Muscle of back (tissue), 13 donors: ENCODE measurements around the gene ZNF716. TPM values are rescaled to one million over a fixed set of nuclear protein-coding genes. Genes with fewer than 3 reads are reported as not detected.
"Not testable (repeated sequence)": the region's sequence is repeated elsewhere in the genome, so short reads cannot be mapped to it uniquely, and the experiment has no call there.

Experiments used
- DNase-seq, 3 donors: peaks; one replicate each; pipeline versions ENCODE4 v3.0.0 to v3.0.0-alpha.2; 2013
- long read RNA-seq, 9 donors: transcript quantifications; one replicate each; lab custom pipeline, GENCODE V29; 2026
- polyA plus RNA-seq, 10 donors: library from polyadenylated mRNA; unstranded; fragments of 120-200 nt; gene quantifications; one replicate each; pipeline ENCODE4 v1.2.1, GENCODE V29; 2013; ENCODE audit not compliant: insufficient read length in 10 of 10

The ZNF716 gene
- under 1 TPM in 2 of 10 donors, not detected in 8; 0.04 to 0.05 TPM for polyA plus RNA-seq
- long read RNA-seq, donor 1 = 0 reads
- long read RNA-seq, donor 2 = 0 reads
- long read RNA-seq, donor 3 = 0 reads
- long read RNA-seq, donor 4 = 0 reads
- long read RNA-seq, donor 5 = 0 reads
- long read RNA-seq, donor 6 = 0 reads
- long read RNA-seq, donor 7 = 0 reads
- long read RNA-seq, donor 8 = 0 reads
- long read RNA-seq, donor 9 = 0 reads

DNA sequence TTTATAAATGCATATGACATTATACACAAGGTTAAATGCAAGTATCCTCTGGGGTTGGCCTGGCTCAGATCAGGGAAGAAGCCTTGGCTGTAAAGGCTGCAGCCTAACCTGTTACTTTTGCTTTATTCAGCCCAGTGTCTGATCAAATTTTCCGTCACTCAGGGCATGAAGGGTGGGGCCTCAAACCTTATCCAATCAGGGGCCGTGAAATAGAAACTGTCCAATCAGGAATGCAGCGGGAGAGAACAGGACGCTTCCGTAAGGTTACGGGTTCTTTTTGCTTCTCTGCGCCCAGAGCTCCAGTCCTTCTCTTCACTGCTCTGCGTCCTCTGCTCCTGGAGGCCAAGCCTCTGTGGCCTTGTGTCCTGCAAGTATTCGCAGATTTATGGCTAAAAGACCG, at the start of gene ZNF716:
TSS of gene ZNF716 (plus strand) at position 274 of the 400 bp plus-strand sequence. CDS start at position 386, 112 bp downstream.
- DNase-seq = no peak

DNA sequence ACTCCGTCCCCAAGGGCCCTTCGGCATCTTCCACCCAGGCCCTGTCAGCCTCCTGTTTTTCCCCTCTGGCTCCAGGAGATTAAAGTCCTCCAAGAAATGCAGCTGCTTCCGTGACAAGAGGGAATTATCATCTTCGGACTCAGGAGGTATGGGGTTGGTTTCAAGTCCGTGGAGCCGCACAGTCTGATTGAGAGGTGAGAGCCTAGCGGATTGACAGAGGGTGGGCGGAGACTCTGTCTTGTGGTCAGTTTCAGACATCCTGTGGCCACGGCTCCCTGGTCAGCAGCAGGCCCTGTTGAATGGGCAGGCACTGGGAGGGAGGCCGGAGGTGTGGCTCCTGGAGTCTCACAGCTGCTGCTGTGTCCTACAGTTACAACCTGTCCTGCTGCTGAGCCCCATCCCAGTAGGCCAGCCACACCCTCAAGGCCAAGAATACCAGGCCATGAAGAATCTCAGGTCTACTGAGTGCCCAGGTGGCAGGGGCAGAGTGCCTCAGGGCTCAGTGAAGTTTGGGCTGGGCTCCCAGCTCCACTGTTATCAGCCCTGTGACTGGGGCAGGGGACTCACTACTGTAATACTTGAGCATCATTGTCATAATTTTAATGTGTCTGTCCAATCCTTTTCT, 49.3 kb upstream of the ZNF716 start:
- DNase-seq = no peak

DNA sequence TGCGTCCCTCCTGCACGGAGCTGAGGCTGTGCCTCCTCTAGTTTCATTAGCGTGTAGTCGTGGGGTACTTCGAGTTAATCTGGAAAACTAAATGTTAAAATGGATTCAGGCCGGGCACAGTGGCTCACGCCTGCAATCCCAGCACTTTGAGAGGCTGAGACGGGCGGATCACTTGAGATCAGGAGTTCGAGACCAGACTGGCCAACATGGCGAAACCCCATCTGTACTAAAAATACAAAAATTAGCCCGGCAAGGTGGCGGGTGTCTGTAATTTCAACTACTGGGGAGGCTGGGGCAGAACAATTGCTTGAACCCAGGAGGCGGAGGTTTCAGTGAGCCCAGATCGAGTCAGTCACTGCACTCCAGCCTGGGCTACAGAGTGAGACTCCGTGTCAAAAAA, 46.9 kb upstream of the ZNF716 start:
- DNase-seq = not testable (repeated sequence)

DNA sequence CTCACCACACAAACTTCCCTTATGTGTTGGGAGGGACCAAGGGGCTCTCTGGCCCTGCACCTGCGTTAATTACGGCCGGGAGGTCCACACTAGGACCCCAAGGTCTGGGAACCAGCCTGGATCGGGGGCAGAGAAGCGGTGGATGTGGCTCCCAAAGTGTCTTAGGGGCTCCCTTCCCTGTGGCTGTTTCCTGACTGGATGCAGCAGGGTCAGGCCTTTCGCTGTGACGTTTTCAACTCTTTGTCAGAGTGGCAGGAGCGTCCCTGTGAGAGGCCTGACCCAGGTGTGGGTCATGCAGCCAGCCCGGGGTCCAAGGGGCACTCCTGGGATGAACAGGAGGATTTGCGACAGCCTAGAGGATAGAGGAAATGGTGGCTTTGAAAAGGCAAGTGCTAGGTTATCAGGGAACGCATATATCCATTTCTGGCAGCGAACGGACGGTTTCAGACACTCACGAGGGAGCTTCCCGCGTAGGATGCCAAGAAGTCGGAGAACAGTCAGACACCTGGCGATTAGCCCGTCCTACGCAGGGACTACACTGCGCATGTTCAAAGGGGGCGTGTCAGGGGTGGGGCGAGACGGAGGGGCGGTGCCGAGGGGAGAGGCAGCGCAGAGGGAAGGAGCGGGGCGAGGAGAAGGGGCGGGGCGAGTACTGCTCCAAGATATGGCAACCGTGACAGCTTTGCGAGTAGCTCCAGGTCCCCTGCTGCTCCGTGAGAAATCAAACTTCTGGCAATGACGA, 46.2 kb upstream of the ZNF716 start:
- no peak for DNase-seq

DNA sequence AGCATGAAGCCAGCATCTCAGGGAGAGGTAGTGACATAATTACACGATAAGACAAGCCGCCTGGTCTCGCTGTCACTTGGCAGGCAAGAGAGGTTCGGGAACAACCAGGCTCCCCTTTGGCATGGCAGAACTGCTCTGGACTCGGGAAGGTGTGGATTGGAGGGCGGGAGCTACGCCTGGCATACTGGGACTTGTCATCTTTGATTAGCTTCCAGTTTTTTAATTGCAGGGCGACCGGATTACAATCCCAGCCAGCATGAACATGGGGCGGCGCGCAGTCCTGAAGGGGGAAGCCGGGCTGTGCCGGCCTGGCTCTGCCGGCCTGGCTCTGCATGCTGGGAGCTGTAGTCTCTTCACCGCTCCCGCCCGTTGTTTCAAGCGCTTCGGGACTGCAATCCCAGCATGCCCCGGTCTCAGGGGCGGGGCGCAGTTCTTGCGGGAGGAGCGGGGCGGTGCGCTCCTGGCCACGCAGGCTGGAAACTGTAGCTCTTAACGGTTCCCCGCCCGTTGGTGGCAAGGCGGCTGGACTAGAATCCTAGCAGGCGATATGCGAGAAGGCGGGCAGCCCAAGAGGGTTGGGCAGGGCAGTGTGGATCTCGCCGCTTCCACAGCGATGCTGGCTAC, 45.5 kb upstream of the ZNF716 start:
- DNase-seq = no peak

DNA sequence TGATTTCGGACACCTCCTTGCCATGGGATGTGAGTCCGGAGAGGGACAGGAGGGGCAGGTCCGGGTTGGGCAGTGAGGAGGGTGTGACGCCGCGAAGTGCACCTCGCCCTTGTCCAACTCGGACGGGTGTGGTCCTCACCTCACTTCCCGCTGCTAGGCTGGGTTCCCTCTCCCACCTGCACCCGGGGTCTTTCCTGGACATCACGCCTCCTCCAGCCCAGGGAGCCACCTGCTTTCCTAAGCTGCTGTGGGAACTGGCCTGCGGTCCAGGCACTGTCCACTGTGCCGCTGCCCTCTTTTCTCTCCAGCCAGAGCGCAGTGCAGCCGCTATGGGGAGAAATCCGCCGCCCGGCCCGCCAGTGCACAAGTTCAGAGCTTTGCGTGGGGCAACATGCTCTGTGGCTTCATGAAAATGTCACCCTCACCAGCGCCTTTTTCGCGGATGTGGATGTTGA, 45.0 kb upstream of the ZNF716 start:
- no peak for DNase-seq

DNA sequence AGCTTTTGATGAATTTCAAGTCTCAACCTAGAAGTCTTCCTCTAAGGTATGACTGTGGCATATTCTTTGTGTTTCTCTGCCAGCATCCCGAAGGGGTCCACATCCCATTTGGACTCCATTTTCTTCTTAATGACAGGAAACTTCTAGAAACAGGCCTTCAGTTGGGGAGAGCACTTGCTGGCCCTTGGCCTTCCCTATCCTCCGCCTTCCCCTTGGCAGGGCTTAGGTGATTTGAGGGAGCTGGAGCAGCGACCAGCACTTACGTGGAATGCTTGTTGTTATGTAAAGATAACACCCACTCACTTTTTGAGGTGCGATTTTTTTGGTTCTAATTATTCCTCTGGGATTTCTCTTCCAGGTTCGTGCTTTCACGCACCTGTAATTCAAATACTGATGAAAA, 42.9 kb upstream of the ZNF716 start:
- no peak for DNase-seq

DNA sequence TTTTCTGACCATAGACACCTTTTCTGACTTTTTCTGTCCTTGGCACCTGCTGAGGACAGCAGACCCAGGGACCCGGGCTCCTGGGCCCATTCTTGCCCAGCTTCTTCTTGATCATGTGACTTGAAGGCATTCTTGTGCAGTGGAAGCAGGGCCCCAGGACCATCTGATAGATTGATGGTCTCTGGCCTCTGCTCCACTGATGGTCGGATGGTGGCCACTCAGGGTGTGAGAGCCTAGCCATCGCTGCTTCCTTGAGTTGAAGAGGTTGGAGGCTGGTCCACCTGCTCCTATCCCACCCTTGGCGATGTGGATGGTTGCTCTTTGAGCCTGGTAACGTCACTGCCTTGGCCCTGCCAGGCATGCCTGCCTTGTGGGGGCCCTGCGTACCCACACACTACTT, 37.8 kb upstream of the ZNF716 start:
- DNase-seq = no peak

DNA sequence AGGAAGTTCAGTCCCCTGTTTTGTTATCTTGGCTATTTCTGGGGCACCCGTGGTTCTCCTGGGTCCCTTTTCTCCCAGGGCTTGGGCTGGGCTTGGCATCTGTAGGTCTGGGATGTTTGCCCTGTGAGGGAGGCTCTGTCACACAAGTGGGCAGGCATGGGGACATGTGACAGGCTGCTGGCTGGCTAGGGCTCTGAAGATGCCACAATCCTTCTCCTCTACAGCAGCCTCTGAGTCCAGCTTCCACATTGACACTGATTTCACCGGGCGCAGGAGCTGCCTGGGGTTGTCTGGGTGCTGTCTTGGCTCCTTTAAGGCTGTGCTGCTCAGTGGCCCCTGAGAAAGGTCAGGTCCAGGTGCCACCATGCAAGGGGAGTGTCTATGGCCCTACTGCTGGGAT, 37.4 kb upstream of the ZNF716 start:
- DNase-seq = no peak

DNA sequence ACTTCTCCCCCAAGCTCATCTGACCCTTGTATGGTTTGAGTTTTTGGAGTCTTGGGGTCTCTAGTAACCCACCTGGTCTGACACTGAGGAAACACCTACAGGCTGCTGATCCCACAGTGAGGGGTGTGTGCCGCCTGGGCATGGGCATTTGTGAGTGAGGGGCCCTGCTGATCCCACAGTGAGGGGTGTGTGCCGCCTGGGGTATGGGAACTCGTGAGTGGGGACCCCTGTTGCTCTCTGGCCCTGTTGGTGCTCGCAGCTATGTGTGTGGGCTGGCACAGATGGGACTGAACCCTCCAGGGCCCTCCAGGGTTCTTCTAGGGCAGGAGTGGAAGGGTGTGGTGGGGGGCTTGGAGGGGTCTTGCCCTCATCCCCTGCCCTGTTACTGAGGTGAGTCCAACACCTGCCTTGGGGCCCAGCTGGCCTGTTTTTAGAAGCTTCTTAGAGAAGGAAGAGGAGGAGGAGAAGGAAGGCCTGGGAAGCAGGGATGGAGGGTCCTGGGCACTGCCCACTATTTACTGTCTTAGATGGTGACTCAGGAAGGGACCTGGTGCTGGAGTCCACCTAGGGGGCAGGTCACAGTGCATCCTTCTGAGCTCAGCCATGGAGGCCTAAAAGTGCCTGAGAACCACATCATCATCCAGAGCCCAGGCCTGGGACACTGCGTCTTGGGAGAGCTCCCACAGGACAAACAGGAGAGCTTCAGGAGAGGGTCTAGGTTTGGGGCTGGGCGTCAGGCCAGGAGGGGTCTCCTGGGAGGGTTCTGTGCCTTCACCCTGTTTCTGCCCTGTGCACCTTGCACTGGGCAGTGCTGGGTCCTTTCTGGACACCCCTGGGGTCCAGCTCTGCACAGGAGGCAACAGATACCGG, 36.2 kb upstream of the ZNF716 start:
- no peak for DNase-seq

DNA sequence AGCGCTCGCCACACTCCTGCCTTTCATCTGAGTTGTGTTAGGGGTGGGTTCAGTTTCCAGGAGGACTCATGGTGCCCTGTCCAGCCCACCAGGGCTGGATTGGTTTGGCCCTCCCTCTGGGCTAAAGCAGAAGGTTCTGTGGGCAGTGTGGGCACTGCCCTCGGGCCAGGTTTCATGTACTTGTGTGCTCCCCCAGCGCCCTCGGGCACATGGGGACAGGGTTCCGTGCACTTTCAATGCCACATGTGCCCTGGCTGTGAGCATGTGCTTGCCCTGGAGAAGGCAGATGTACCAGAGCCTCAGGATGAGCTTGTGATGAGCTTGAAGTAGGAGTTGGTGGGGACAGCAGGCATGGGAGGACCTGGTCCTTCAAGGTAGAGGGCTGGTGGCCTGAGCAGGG, 35.6 kb upstream of the ZNF716 start:
- DNase-seq = no peak

DNA sequence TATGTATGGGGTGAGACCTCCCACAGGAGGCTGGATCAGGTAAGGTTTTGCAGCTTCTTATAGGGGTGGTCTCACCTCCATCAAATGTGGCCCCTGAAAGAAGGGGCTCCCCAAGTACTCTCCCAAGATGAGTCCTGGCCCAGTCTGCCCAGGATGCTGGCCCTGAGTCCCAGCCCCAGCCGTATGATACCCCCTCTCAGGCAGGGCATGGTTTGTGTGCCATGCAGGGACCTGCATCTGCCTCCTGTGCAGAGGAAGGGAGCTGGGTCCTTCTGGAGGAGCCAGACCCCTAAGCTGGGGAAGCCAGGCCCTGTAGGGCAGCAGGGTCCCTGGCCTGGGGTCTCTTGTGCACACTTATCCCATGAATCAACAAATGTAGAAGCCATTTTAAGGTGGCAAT, 35.1 kb upstream of the ZNF716 start:
- no peak for DNase-seq

DNA sequence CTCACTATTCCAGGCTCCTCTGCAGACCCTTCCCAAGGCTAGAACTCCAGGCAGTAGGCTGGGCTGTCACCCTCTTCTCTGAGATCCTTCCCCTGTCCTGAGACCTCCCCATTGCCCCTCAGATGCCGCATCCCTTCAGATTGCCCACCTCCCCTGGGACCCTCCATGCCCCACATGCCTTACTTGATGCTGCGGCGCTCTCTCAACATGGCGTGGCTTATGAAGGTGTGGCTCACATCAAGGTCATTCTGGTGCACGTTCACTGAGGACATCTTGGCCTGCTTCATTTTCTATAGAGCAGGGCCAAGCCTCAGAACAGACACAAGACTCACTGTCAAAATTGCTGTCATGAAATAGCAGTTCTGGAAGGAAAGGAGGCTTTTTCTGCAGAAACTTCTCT, 34.7 kb upstream of the ZNF716 start:
- DNase-seq = no peak

DNA sequence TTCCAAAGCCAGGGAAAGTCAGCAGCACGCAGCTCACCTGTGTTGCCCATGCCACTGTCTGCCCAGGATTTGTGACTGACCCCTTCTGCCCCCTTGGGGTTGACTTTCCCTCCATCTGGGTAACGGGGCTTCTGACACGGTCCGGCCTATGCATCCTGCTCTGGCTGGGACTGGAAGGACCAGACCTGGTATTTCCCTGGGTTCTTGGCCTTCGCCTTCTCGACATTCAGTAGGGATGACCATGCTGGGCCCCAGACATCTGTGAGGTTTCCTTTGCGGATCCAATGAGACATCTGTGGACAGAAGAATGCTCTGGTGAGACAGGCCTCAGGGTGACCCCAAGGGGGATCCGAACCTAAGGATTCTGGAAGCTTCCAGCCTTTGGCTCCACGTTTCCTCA, 34.2 kb upstream of the ZNF716 start:
- no peak for DNase-seq

DNA sequence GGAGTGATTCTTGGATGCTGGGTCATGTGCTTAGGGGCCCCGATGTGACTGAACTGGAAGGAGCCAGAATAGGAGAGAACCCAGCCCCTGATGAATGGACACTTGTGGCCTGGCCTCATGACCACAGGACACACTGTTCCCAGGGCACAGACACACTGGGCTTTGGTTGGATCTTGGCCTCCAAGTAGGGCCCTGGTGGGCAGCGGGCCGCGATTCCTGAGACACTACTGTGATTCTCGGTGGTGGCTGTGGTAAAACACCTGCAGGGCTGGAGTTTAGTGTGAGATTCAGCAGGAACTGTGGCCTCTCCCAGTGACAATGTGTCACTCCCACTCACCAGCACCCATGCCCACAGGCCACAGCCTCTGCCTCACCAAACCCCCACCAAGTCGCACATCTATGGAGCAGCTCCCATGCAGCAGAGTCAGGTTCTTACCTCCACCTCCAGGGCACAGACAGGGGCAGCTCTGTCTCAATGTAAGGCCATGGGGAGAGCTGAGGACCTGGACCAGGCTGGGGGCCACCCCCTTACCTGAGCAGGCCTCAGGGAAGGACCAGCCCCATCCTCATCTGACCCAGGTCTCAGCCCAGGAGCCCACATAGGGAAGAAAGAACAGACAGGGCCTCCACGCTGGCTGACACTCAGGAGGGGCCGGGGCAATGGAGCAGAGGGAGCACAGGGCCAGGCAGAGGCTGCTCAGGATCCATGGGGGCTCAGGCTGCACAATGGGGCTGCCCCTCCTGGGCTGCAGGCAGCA, 33.2 kb upstream of the ZNF716 start:
- no peak for DNase-seq

DNA sequence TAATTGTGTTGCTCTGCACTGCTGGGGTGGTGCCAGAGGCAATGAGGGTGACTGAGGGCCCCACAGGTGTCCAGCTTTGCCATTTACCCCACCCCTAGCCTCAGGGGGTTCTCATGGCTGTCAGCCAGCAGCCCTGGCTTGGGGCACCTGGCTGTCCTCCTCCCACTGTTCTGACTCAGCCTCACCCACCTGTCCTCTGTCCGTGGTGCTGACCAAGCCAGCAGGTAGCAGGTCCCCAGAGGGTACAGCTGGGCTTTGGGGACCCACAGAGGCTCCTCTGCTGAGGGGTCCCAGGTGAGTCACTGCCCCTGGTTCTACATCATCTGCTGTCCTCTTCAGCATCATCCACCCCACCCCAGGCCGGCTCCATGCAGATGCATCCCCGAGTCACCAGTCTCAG, 32.2 kb upstream of the ZNF716 start:
- no peak for DNase-seq

DNA sequence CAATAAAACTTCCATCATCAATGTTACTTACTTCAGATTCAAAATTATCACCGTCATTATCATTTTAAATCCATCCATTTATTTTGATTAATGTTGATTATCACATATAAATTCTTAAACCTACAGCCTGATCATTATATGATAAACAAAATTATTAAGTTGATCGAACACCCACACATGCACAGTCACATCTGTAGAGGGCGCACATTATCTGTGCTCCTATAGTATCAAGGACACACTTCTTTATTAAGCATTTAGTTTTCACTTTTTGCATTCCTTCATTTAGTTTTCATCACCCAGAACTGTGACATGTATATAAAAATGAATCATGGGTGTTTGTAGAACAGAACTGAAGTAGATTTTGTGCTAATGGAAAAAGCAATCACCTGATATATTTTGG, 26.2 kb upstream of the ZNF716 start:
- DNase-seq = no peak

DNA sequence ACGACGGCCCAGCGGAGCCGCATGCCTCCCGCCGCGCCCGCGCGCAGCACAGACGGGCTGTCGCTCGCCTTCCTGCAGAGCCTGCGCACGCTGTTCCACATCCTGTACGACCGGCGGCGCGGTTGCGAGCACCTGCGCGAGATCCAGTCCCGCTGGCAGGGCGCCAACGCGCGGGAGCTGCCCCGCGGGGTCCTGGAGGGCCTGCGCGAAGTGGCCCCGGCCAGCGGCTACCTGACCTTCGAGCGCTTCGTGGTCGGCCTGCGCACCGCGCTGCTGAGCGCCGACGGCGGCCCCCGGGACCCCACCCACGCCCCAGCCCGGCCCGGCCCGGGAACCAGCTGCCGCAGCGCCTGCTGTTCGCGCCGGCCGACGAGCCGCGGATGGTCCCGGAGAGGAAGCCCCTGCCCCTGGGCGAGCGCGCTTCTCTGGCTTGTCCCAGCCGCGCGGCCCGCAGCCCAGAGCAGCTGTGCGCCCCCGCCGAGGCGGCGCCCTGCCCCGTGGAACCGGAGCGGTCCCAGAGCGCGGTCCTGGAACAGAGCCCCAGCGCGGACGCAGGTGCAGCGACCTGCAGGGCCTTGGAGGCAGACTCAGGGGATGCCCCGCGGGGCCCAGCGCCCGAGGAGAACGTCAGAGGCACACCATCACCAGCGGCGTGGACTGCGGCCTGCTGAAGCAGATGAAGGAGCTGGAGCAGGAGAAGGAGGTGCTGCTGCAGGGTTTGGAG, 25.3 kb upstream of the ZNF716 start:
- DNase-seq = no peak

DNA sequence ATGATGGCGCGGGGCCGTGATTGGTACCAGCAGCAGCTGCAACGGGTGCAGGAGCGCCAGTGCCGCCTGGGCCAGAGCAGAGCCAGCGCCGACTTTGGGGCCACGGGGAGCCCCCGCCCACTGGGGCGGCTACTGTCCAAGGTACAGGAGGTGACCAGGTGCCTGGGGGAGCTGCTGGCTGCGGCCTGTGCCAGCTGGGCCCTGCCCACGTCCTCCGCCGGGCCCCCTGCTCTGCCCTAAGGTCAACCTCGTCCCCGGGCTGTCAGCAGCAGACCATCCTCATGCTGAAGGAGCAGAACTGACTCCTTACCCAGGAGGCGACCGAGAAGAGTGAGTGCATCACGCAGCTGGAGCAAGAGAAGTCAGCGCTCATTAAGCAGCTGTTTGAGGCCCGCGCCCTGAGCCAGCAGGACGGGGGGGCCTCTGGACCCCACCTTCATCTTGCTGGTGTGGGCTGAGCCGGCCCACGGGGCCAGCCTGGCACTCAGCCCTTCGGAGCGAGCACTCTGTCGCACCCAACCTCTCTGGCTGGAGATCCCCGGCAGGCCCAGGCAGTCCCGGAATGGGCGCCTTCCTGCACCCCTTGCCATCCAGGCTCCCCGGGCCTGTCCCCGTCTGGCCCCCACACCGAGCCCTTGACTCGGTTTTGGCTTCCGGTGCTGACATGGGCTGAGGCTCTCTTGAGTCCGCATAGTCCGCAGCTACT, 24.6 kb upstream of the ZNF716 start:
- DNase-seq = no peak
